ENCODE data around the gene ADAMTS4. TPM values are rescaled to one million over a fixed set of nuclear protein-coding genes. Genes with fewer than 3 reads are reported as not detected.
A peak's percentile ranks its signal among the peaks of the same experiment; 100 is the strongest.

The ADAMTS4 gene
- total and polyA plus RNA-seq, 12 donors = 1.7 to 86.1 (median 13.2) TPM

DNA sequence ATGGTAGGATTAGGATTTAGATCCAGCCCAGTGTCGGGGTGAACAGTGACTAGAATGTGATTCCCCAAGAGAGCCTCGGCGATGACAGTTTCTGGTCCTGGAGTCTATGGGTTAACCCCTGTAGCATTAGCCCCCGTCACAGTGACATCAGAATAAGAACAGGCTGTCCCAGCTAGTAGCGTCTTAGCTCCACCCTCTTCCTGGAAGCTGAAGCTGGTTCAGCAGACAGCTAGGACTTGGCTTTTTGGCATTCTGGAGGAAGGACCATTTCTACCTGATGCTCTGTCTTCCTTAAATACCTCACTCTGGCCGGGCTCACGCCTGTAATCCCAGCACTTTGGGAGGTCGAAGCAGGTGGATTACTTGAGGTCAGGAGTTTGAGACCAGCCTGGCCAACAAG lies 8.3 kb upstream of the ADAMTS4 start:
- Histone ChIP-seq H3K27ac (peak overlapping the region; percentile 67 to 100 (median 83)), H3K4me1 (peaks cover 15 to 78% (median 66%) of the 10 kb centered on the region in 9 donors), H3K4me3 (peak overlapping the region in 2 of 10 donors; percentile 15 to 18), H3K27me3 (no peaks in the 10 kb centered on the region), H3K36me3 (peaks cover 0 to 89% (median 54%) of the 10 kb centered on the region in 9 donors), H3K9me3 (no peaks in the 10 kb centered on the region)
- WGBS, 2 donors = 53 to 56% methylated on average over 8 of the region's 8 CpGs
- intact Hi-C loops (cut with DNase I) = loop anchor here in 2 of 10 donors (5.0 kb wide), 1 partner anchor 175 kb away; no protein-coding TSS in a partner anchor
- DNase-seq = peak in 1 of 2 donors; percentile 77
- TF ChIP-seq CTCF (IDR thresholded peaks at IDR 0.05) = no peak
- peak; percentile 40 to 88 (median 73) for ATAC-seq

GRCh38 chr1:161206411-161207140 lies 7.7 kb upstream of the ADAMTS4 start:
- TF ChIP-seq CTCF (IDR thresholded peaks at IDR 0.05) = no peak
- no peaks in the 10 kb centered on the region for H3K9me3 ChIP-seq
- WGBS, 2 donors = 65 to 72% methylated on average over 12 of the region's 12 CpGs
- H3K4me3 ChIP-seq = no peak overlapping the region
- peak in 6 of 8 donors; percentile 1 to 30 (median 12) for ATAC-seq
- peak in 1 of 2 donors; percentile 74 for DNase-seq
- H3K27ac ChIP-seq = peak overlapping the region; percentile 67 to 100 (median 83)
- H3K36me3 ChIP-seq = peaks cover 0 to 83% (median 48%) of the 10 kb centered on the region in 9 donors
- no peaks in the 10 kb centered on the region for H3K27me3 ChIP-seq
- peaks cover 15 to 82% (median 66%) of the 10 kb centered on the region in 9 donors for H3K4me1 ChIP-seq
- intact Hi-C loops (cut with DNase I) = loop anchor here in 2 of 10 donors (5.0 kb wide), 1 partner anchor 176 kb away; no protein-coding TSS in a partner anchor

DNA sequence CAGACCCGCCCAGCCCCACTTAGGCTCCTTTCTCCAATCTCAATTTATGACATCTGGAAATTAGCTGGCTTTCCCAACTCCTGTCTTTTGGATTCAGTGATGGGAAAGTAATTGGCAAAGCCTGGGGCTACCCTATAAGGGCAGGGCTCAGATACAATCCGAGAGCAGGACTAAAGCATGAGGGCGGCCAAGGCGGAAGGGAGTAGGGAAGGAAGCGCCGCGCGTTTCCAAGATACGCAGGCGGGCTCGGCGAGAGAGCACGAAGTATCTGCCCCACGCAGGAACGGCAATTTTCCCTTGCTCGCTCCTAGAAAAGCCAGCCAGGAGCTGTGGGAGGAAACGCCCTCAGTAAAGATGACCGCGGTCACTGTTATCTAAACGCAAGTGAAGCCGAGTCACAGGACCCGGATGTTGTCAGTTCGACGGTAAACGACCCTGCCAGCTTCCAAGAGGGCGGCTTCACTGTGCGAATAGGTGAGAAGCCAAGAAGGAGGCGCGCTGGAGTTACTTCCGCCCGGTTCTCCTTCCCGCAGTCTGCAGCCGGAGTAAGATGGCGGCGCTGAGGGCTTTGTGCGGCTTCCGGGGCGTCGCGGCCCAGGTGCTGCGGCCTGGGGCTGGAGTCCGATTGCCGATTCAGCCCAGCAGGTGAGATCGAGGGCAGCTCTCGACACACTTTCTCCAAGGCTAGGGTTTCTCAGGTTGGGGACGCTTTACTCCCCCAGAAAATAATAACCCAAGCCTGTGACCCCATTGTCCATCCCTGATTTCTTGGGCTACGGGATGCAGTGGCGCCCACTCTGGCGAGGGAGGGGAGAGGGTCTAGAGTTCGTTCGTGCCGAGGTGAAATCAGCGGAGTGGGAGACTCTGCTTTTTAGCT lies 3.2 kb upstream of the ADAMTS4 start, which contains the start of gene NDUFS2:
NDUFS2 (plus strand) TSS at position 532 of the 877 bp plus-strand sequence; CDS start at position 551, 19 bp downstream.
- peak in 2 of 9 donors; percentile 10 to 21 for TF ChIP-seq CTCF (IDR thresholded peaks at IDR 0.05)
- peak; percentile 95 to 99 for DNase-seq
- Histone ChIP-seq H3K4me1 (peaks cover 48 to 92% (median 85%) of the 10 kb centered on the region in 9 donors), H3K36me3 (peaks cover 0 to 38% (median 13%) of the 10 kb centered on the region in 9 donors), H3K27me3 (no peaks in the 10 kb centered on the region), H3K9me3 (no peaks in the 10 kb centered on the region), H3K4me3 (peak within 1 kb of the TSS; percentile 72 to 94 (median 85)), H3K27ac (peak within 1 kb of the TSS; percentile 93 to 100 (median 98))
- ATAC-seq = peak; percentile 79 to 91 (median 88)
- 1% methylated on average over 53 of the region's 53 CpGs for WGBS, 2 donors
- intact Hi-C loops (cut with DNase I) = loop anchor here in 2 of 10 donors (1.0 to 2.0 kb wide), 3 partner anchors 24 to 69 kb away; partner anchors contain the start of genes TOMM40L (in 2 of the 2) and DEDD (in 1 of the 2)

All from heart right ventricle (tissue), 16 donors.